T-cell (primary cell): ENCODE measurements around the gene CARF. TPM values are rescaled to one million over a fixed set of nuclear protein-coding genes. Genes with fewer than 3 reads are reported as not detected.

Source experiments
- ATAC-seq, 4 experiments: fragments of 200-7000 bp in 3 of 4; fragments of 150-1000 bp in 1 of 4; cut with Tn5 transposase; replicated peaks in 1 of 4; 1 replicate in 3 of 4; 2 replicates in 1 of 4; pipeline ENCODE4 v1.10.0; 2021; ENCODE audit warnings: moderate library complexity in 3 of 4, mild to moderate bottlenecking in 2 of 4, moderate number of reproducible peaks in 1 of 4
- CTCF ChIA-PET, 2 donors: fragments of 300-600 bp; sonication (Branson Sonifier 250); formaldehyde crosslinking; loops; one replicate each; lab custom pipeline; 2022; ENCODE audit warnings: antibody characterized with exemption in 2 of 2; lab: Charles Lee
- POLR2A ChIA-PET, 2 donors: fragments of 300-600 bp; sonication (Branson Sonifier 250); formaldehyde crosslinking; loops; one replicate each; lab custom pipeline; 2022; ENCODE audit warnings: antibody characterized with exemption in 2 of 2; lab: Charles Lee
- DNase-seq, 35 experiments: peaks; one replicate each; pipeline versions ENCODE4 v3.0.0 to v3.0.0-alpha.2; 2013 to 2023
- H3K27ac ChIP-seq: one replicate; pipeline ENCODE4 v1.5.1; 2013; ENCODE audit warnings: low read length
- H3K27me3 ChIP-seq, 2 experiments: replicated peaks in 1 of 2; 1 replicate in 1 of 2; 2 replicates in 1 of 2; pipeline versions ENCODE4 v1.6.1 to v1.7.0; 2013; ENCODE audit warnings: low read length in 1 of 2, mixed read lengths in 1 of 2; ENCODE audit not compliant: control insufficient read depth in 2 of 2, insufficient read depth in 2 of 2; ENCODE audit errors: extremely low read depth in 1 of 2
- H3K36me3 ChIP-seq, 2 donors: 1 replicate in 1 of 2; 2 replicates in 1 of 2; pipeline versions ENCODE4 v1.6.1 to v1.7.0; 2013; ENCODE audit warnings: low read length in 1 of 2; ENCODE audit not compliant: control insufficient read depth in 2 of 2, insufficient read depth in 1 of 2; ENCODE audit errors: extremely low read depth in 1 of 2
- H3K4me1 ChIP-seq, 2 experiments: 1 replicate in 1 of 2; 2 replicates in 1 of 2; pipeline versions ENCODE4 v1.6.1 to v1.7.0; 2013; ENCODE audit warnings: low read length in 2 of 2, mixed read lengths in 1 of 2; ENCODE audit not compliant: insufficient read depth in 2 of 2, control insufficient read depth in 1 of 2; ENCODE audit errors: extremely low read depth in 1 of 2
- H3K4me3 ChIP-seq, 2 donors: 1 replicate in 1 of 2; 2 replicates in 1 of 2; pipeline versions ENCODE4 v1.5.1 to v1.7.0; 2013; ENCODE audit warnings: mild to moderate bottlenecking in 2 of 2, low read length in 1 of 2, moderate library complexity in 1 of 2; ENCODE audit not compliant: control insufficient read depth in 1 of 2; ENCODE audit errors: extremely low read depth in 1 of 2
- H3K9me3 ChIP-seq: 2 replicates; pipeline ENCODE4 v1.7.0; 2013
- H3K27ac Mint-ChIP-seq, 2 donors: one replicate each; pipeline ENCODE4 v1.8.0; 2020 to 2021; ENCODE audit warnings: mild to moderate bottlenecking in 2 of 2, mixed read lengths in 2 of 2
- H3K27me3 Mint-ChIP-seq, 2 donors: one replicate each; pipeline ENCODE4 v1.8.0; 2021 to 2022; ENCODE audit warnings: mixed read lengths in 2 of 2
- H3K36me3 Mint-ChIP-seq: one replicate; pipeline ENCODE4 v1.8.0; 2021; ENCODE audit warnings: mixed read lengths
- H3K4me1 Mint-ChIP-seq, 3 donors: one replicate each; pipeline ENCODE4 v1.8.0; 2020 to 2022; ENCODE audit warnings: mixed read lengths in 3 of 3, mild to moderate bottlenecking in 1 of 3
- H3K4me3 Mint-ChIP-seq, 3 donors: one replicate each; pipeline ENCODE4 v1.8.0; 2020 to 2022; ENCODE audit warnings: mild to moderate bottlenecking in 3 of 3, mixed read lengths in 3 of 3, moderate library complexity in 3 of 3
- H3K9me3 Mint-ChIP-seq, 3 donors: one replicate each; pipeline ENCODE4 v1.8.0; 2020 to 2022; ENCODE audit warnings: mixed read lengths in 3 of 3
- WGBS: methylation state at CpG from one replicate; pipeline ENCODE4 v1.1.5; 2013; ENCODE audit warnings: missing lambda C conversion rate; ENCODE audit not compliant: insufficient coverage; 5-methylcytosine and 5-hydroxymethylcytosine counted together
- total RNA-seq, 35 experiments: library from RNA in 6 of 35; stranded (reverse) in 6 of 35; fragments of 120-200 nt in 1 of 35; gene quantifications; one replicate each; pipeline versions ENCODE4 v1.2.1 to v1.2.4 and lab custom pipeline; 2013 to 2026

Gene CARF
- total RNA-seq, 5 donors from 2014 or later (not counting 1 experiment from before 2014, with no cell fraction given): 13.3 to 20.9 (median 17.0) TPM

DNA sequence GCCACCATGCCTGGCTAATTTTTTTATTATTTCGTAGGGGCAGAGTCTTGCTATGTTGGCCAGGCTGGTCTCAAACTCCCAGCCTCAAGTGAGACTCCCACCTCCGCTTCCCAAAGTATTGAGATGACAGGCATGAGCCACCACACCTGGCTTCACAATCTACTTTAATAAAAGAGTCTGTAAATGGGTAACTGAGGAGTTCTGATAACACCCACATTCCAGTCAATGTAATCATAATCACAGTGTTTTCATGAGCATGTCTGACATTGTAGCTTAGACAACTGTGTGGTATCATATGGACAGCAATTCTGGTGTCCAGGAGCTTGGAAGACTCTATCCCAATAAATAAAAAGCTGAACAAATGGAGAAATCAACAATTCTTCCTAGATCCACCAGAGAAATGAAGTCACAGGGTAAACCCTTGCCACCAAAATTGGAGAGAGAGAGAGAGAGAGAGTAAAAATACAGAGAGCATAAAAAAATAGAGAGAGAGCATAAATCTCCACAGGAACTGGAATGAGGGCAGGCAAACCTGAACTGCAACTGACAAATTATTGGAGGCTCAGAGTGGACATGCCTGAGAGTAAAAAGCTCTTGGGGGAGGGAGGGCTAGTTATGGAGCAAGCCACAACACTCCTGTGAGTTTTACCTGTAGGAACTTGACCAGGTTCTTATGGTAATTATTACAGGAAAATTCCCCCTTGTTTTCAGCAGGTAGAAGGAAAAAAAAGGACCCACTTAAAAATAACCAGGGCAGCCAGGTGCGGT is 90.2 kb downstream of the CARF start:
- Histone ChIP-seq H3K27ac (no peak overlapping the region), H3K36me3 (no peaks in the 10 kb centered on the region), H3K27me3 (no peaks in the 10 kb centered on the region), H3K9me3 (no peaks in the 10 kb centered on the region), H3K4me1 (no peaks in the 10 kb centered on the region), H3K4me3 (no peak overlapping the region)
- POLR2A ChIA-PET: no interaction called here
- Mint-ChIP-seq H3K9me3 (no peaks in the 10 kb centered on the region), H3K36me3 (peaks cover 3% of the 10 kb centered on the region), H3K4me3 (no peak overlapping the region), H3K4me1 (no peaks in the 10 kb centered on the region), H3K27ac (no peak overlapping the region), H3K27me3 (peaks cover 0 to 9% of the 10 kb centered on the region in 2 donors)
- CTCF ChIA-PET: interaction anchor here in 1 of 2 donors (0.6 kb wide), 1 partner anchor 30 kb away, joined by 3 read pairs; no protein-coding TSS in a partner anchor
- DNase-seq (no peak), ATAC-seq (no peak)
- 63% methylated on average over 1 of the region's 3 CpGs for WGBS

DNA sequence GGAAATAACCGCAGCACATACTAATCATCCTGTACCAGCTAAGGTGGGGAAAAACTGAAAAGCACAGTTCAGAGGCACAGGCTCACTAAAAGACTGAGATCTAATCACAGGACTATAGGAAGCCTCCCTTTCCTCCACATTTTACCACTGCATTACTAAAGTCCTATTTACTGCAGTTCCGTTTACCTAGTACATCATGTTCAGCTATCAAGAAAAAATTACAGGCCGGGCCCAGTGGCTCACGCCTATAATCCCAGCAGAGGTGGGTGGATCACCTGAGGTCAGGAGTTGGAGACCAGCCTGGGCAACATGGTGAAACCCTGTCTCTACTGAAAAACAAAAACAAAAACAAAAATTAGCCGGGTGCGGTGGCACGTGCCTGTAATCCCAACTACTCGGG is 91.6 kb downstream of the CARF start:
- Histone ChIP-seq H3K27ac (no peak overlapping the region), H3K27me3 (no peaks in the 10 kb centered on the region), H3K4me3 (no peak overlapping the region), H3K36me3 (no peaks in the 10 kb centered on the region), H3K4me1 (no peaks in the 10 kb centered on the region), H3K9me3 (no peaks in the 10 kb centered on the region)
- POLR2A ChIA-PET: no interaction called here
- Mint-ChIP-seq H3K9me3 (peaks cover 0 to 3% (median 2%) of the 10 kb centered on the region in 3 donors), H3K36me3 (peaks cover 2% of the 10 kb centered on the region), H3K4me3 (no peak overlapping the region), H3K27me3 (peaks cover 0 to 13% of the 10 kb centered on the region in 2 donors), H3K4me1 (no peaks in the 10 kb centered on the region), H3K27ac (no peak overlapping the region)
- DNase-seq: no peak
- ATAC-seq: no peak
- WGBS: 94% methylated on average over 6 of the region's 8 CpGs
- CTCF ChIA-PET: no interaction called here

DNA sequence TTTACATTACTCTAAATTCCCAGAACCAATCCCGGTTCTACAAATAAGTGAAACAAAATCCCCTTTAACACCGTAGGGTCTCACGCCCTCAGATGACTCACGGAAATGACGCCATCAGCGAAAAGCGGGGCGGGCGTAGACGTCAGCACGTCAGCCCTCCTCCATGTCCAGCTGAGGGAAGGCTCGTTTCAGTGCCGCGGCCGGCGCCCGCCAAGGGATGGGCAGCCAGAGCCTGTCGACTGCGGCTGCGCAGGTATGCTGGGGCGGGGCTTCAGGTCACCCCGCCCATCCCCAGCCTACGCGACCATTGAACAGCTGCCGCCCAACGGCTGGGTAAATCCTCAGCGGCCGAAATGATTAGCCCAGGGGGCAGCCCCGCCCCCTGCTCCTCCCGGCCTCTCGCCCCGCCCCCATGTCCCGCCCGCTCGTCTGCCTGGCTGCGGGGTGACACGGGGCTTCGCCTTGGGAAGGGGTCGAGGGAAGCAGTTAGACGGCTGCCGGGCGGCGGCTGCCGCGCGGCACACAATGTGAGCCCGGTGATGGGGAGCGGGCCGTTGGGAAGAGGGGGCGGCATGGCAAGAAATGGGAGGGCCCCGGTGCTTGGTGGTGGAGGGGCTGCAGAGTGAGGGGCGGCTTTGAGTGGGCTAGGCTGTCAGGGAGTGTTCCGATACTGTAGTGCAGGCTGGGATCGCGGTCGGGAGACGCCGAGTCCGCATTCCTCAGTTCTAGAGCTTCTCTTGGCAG is 102.6 kb downstream of the CARF start, which contains the start of gene NBEAL1:
TSS of gene NBEAL1 (plus strand) at position 420 of the 744 bp plus-strand sequence. CDS start 1,510 bp downstream, outside the sequence.
- ATAC-seq (peak; percentile 89 to 95 (median 94)), DNase-seq (peak; percentile 86 to 98 (median 92))
- under 1% methylated on average over 50 of the region's 59 CpGs for WGBS
- CTCF ChIA-PET: interaction anchor here in 1 of 2 donors (0.5 kb wide), 1 partner anchor 1563 kb away, joined by 3 read pairs; the partner anchor contains the start of genes STRADB and TRAK2
- Mint-ChIP-seq H3K9me3 (no peaks in the 10 kb centered on the region), H3K4me1 (peaks cover 39 to 50% (median 44%) of the 10 kb centered on the region in 3 donors), H3K27me3 (no peaks in the 10 kb centered on the region), H3K4me3 (peak within 1 kb of the TSS; percentile 86 to 92 (median 88)), H3K36me3 (no peaks in the 10 kb centered on the region), H3K27ac (peak within 1 kb of the TSS; percentile 86 to 88)
- Histone ChIP-seq H3K27me3 (no peaks in the 10 kb centered on the region), H3K9me3 (no peaks in the 10 kb centered on the region), H3K4me1 (peaks cover 2 to 15% of the 10 kb centered on the region in 2 experiments), H3K4me3 (peak within 1 kb of the TSS; percentile 91), H3K27ac (peak within 1 kb of the TSS; percentile 92), H3K36me3 (no peaks in the 10 kb centered on the region)
- POLR2A ChIA-PET: interaction anchor here in 1 of 2 donors (0.5 to 1.8 kb wide), 2 partner anchors 104 to 544 kb away, joined by 3 to 4 read pairs; partner anchors contain the start of gene WDR12

DNA sequence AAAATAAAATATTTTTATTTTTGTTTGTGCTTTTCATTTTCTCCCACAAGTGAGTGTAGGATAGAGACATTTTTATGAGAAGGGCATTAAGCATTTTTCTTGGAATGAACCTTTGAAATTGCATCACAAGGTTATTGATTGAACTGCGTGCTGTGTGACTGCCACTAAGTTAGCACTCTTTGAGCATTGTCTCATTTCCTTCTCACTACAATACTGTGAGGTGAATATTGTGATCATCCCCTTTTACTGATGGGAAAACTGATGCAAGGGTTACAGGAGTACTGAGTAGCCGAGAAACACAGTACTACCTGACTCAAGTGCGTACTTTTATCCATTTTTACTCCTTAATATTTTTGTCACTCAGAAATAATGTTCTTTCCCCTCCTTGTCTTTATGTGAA is 104.6 kb downstream of the CARF start:
- H3K27me3 ChIP-seq: no peaks in the 10 kb centered on the region
- Mint-ChIP-seq H3K27me3 (no peaks in the 10 kb centered on the region), H3K36me3 (no peaks in the 10 kb centered on the region), H3K27ac (no peak overlapping the region), H3K9me3 (no peaks in the 10 kb centered on the region), H3K4me3 (peak overlapping the region in 1 of 3 donors; percentile 24), H3K4me1 (peaks cover 39 to 51% (median 44%) of the 10 kb centered on the region in 3 donors)
- CTCF ChIA-PET: no interaction called here
- H3K4me3 ChIP-seq: no peak overlapping the region
- no CpG with 5 or more reads among the region's 3 CpGs for WGBS
- peaks cover 2 to 15% of the 10 kb centered on the region in 2 experiments for H3K4me1 ChIP-seq
- no peaks in the 10 kb centered on the region for H3K9me3 ChIP-seq
- DNase-seq: no peak
- H3K36me3 ChIP-seq: no peaks in the 10 kb centered on the region
- POLR2A ChIA-PET: interaction anchor here in 1 of 2 donors (1.2 kb wide), 1 partner anchor 316 kb away, joined by 4 read pairs; no protein-coding TSS in a partner anchor
- ATAC-seq: no peak
- H3K27ac ChIP-seq: no peak overlapping the region

DNA sequence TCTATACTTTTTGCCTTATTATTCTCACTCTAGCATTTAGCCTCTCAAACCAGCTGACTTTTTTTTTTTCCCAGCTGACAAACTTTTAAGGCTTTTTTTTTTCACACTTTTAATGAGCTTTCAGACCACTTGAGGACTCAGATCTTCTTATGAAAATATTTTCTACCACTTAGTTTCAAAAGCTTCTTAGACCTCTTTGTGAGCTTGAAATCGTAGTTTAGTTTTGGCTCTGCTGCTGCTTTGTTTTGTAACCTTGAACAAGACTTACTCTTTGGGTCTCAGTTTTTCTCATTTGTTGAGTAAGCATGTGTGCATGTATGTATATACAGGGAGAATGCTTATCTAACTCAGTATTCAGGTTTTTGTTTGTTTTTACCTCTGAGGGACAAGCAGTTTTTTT is 106.1 kb downstream of the CARF start:
- Mint-ChIP-seq H3K36me3 (no peaks in the 10 kb centered on the region), H3K27ac (peak overlapping the region; percentile 39 to 45), H3K4me1 (peaks cover 39 to 43% (median 43%) of the 10 kb centered on the region in 3 donors), H3K4me3 (peak overlapping the region in 2 of 3 donors; percentile 2 to 41), H3K27me3 (no peaks in the 10 kb centered on the region), H3K9me3 (no peaks in the 10 kb centered on the region)
- Histone ChIP-seq H3K27me3 (no peaks in the 10 kb centered on the region), H3K27ac (no peak overlapping the region), H3K4me1 (peaks cover 2 to 15% of the 10 kb centered on the region in 2 experiments), H3K36me3 (no peaks in the 10 kb centered on the region), H3K9me3 (no peaks in the 10 kb centered on the region), H3K4me3 (no peak overlapping the region)
- ATAC-seq: no peak
- peak in 1 of 35 experiments; percentile 16 for DNase-seq
- ChIA-PET CTCF (interaction anchor here in 1 of 2 donors (0.6 to 0.9 kb wide), 3 partner anchors 44 to 543 kb away, joined by 3 read pairs; partner anchors contain the start of genes CARF and WDR12), POLR2A (interaction anchor here (0.6 to 1.2 kb wide), 4 partner anchors 60 to 955 kb away, joined by 3 to 4 read pairs (median 4); partner anchors contain the start of gene CYP20A1 (in 1 of the 2))
- WGBS: no CpG with 5 or more reads among the region's 1 CpG

GRCh38 chr2:203019142-203019541 is 107.1 kb downstream of the CARF start:
- ChIA-PET POLR2A (no interaction called here), CTCF (no interaction called here)
- no peaks in the 10 kb centered on the region for H3K27me3 ChIP-seq
- peaks cover 0 to 11% of the 10 kb centered on the region in 2 experiments for H3K4me1 ChIP-seq
- Mint-ChIP-seq H3K4me1 (peaks cover 34 to 37% (median 36%) of the 10 kb centered on the region in 3 donors), H3K27me3 (no peaks in the 10 kb centered on the region), H3K36me3 (no peaks in the 10 kb centered on the region), H3K4me3 (no peak overlapping the region), H3K27ac (peak overlapping the region in 1 of 2 donors; percentile 44), H3K9me3 (no peaks in the 10 kb centered on the region)
- ATAC-seq (no peak), DNase-seq (no peak)
- no peaks in the 10 kb centered on the region for H3K9me3 ChIP-seq
- H3K27ac ChIP-seq: no peak overlapping the region
- WGBS: no CpG with 5 or more reads among the region's 2 CpGs
- H3K4me3 ChIP-seq: no peak overlapping the region
- no peaks in the 10 kb centered on the region for H3K36me3 ChIP-seq
